Measurements from ENCODE around the gene FOXL1.

- TF ChIP-seq CTCF (IDR thresholded peaks at IDR 0.05) (no peak), POLR2A (IDR thresholded peaks at IDR 0.05) (no peak)
These were observed 33.6 kb downstream of the FOXL1 start for GRCh38 chr16:86611941-86612340.
